Measurements from ENCODE around the gene CAGE1. TPM values are rescaled to one million over a fixed set of nuclear protein-coding genes. Genes with fewer than 3 reads are reported as not detected.

CAGE1 gene
- total RNA-seq, 2 donors from 2014 or later: 0.15 to 0.22 TPM

- no peak overlapping the region for H3K4me3 Mint-ChIP-seq
- no peak overlapping the region for H3K27ac ChIP-seq (ENCODE audit: low read depth, low read length)
- 94 to 97% methylated on average over 2 of the region's 2 CpGs for WGBS, 2 experiments (ENCODE audit: insufficient coverage in 1 of 2, insufficient read length in 1 of 2)
- DNase-seq: no peak
- no peak overlapping the region for H3K9ac ChIP-seq (ENCODE audit: extremely low read depth, low read length, poor library complexity, severe bottlenecking)
- no peaks in the 10 kb centered on the region for H3K9me3 Mint-ChIP-seq
- no peaks in the 10 kb centered on the region for H3K9me3 ChIP-seq (ENCODE audit: control insufficient read depth, low read length)
- H3K27me3 Mint-ChIP-seq (ENCODE audit: insufficient read depth): no peaks in the 10 kb centered on the region
- peaks cover 63% of the 10 kb centered on the region for H3K36me3 Mint-ChIP-seq (ENCODE audit: low read depth)
- no peak overlapping the region for H3K27ac Mint-ChIP-seq
- H3K4me1 ChIP-seq (ENCODE audit: control insufficient read depth, insufficient read depth, low read length): peaks cover 13% of the 10 kb centered on the region
- H3K4me3 ChIP-seq (ENCODE audit: low read length): no peak overlapping the region
- no peak for TF ChIP-seq CTCF (conservative IDR thresholded peaks at IDR 0.05)
- peaks cover 79% of the 10 kb centered on the region for H3K36me3 ChIP-seq (ENCODE audit: control insufficient read depth, insufficient read depth, low read length)
- no peaks in the 10 kb centered on the region for H3K27me3 ChIP-seq (ENCODE audit: control insufficient read depth, insufficient read depth, low read length, poor library complexity, severe bottlenecking)
- peaks cover 13% of the 10 kb centered on the region for H3K4me1 Mint-ChIP-seq
Observed at GRCh38 chr6:7411328-7411727, 21.8 kb upstream of the CAGE1 start.

- H3K4me1 Mint-ChIP-seq: peaks cover 13% of the 10 kb centered on the region
- H3K27me3 Mint-ChIP-seq (ENCODE audit: insufficient read depth): no peaks in the 10 kb centered on the region
- Histone ChIP-seq H3K4me1 (ENCODE audit: control insufficient read depth, insufficient read depth, low read length) (peaks cover 13% of the 10 kb centered on the region), H3K9ac (ENCODE audit: extremely low read depth, low read length, poor library complexity, severe bottlenecking) (no peak overlapping the region), H3K36me3 (ENCODE audit: control insufficient read depth, insufficient read depth, low read length) (peaks cover 80% of the 10 kb centered on the region), H3K4me3 (ENCODE audit: low read length) (no peak overlapping the region), H3K27ac (ENCODE audit: low read depth, low read length) (no peak overlapping the region), H3K9me3 (ENCODE audit: control insufficient read depth, low read length) (no peaks in the 10 kb centered on the region), H3K27me3 (ENCODE audit: control insufficient read depth, insufficient read depth, low read length, poor library complexity, severe bottlenecking) (no peaks in the 10 kb centered on the region)
- no peak for DNase-seq
- H3K36me3 Mint-ChIP-seq (ENCODE audit: low read depth): peaks cover 61% of the 10 kb centered on the region
- WGBS, 2 experiments (ENCODE audit: insufficient coverage in 1 of 2, insufficient read length in 1 of 2): 94 to 100% methylated on average over 1 to 4 of the region's 4 CpGs
- no peak overlapping the region for H3K4me3 Mint-ChIP-seq
- no peaks in the 10 kb centered on the region for H3K9me3 Mint-ChIP-seq
- TF ChIP-seq CTCF (conservative IDR thresholded peaks at IDR 0.05): no peak
- peak overlapping the region; percentile 28 for H3K27ac Mint-ChIP-seq
Observed at GRCh38 chr6:7410851-7411250, 21.3 kb upstream of the CAGE1 start.

- TF ChIP-seq CTCF (conservative IDR thresholded peaks at IDR 0.05): no peak
- H3K4me1 Mint-ChIP-seq: peaks cover 13% of the 10 kb centered on the region
- peak overlapping the region; percentile 24 for H3K27ac Mint-ChIP-seq
- peaks cover 13% of the 10 kb centered on the region for H3K4me1 ChIP-seq (ENCODE audit: control insufficient read depth, insufficient read depth, low read length)
- H3K4me3 Mint-ChIP-seq: no peak overlapping the region
- H3K4me3 ChIP-seq (ENCODE audit: low read length): no peak overlapping the region
- H3K36me3 ChIP-seq (ENCODE audit: control insufficient read depth, insufficient read depth, low read length): peaks cover 80% of the 10 kb centered on the region
- DNase-seq: no peak
- no peak overlapping the region for H3K27ac ChIP-seq (ENCODE audit: low read depth, low read length)
- H3K9me3 ChIP-seq (ENCODE audit: control insufficient read depth, low read length): no peaks in the 10 kb centered on the region
- no peak overlapping the region for H3K9ac ChIP-seq (ENCODE audit: extremely low read depth, low read length, poor library complexity, severe bottlenecking)
- no peaks in the 10 kb centered on the region for H3K27me3 Mint-ChIP-seq (ENCODE audit: insufficient read depth)
- H3K36me3 Mint-ChIP-seq (ENCODE audit: low read depth): peaks cover 62% of the 10 kb centered on the region
- H3K27me3 ChIP-seq (ENCODE audit: control insufficient read depth, insufficient read depth, low read length, poor library complexity, severe bottlenecking): no peaks in the 10 kb centered on the region
- 94 to 96% methylated on average over 5 to 6 of the region's 6 CpGs for WGBS, 2 experiments (ENCODE audit: insufficient coverage in 1 of 2, insufficient read length in 1 of 2)
- no peaks in the 10 kb centered on the region for H3K9me3 Mint-ChIP-seq
Observed at GRCh38 chr6:7409740-7410139, 20.2 kb upstream of the CAGE1 start.
